GM12878 (cell line): ENCODE data around the gene SLC6A8. TPM values are rescaled to one million over a fixed set of nuclear protein-coding genes. Genes with fewer than 3 reads are reported as not detected.

Source experiments
- ATAC-seq: fragments of 200-7000 bp; cut with Tn5 transposase; 3 replicates; pipeline ENCODE4 v1.9.1; 2020; ENCODE audit warnings: mild to moderate bottlenecking, moderate library complexity
- BruUV-seq: library from RNA; stranded (reverse); fragments of 400-500 nt; replicated peaks from 2 replicates; lab custom pipeline; 2021; lab: Mats Ljungman, UMichigan
- CTCF ChIA-PET: fragments of 300-600 bp; sonication (Branson Sonifier 250); formaldehyde crosslinking; extraction: SDS; loops from one replicate; lab custom pipeline; 2021; ENCODE audit warnings: inconsistent platforms; lab: Yijun Ruan, JAX
- POLR2A ChIA-PET: fragments of 350-600 bp; formaldehyde crosslinking; extraction: SDS; loops from one replicate; lab custom pipeline; 2021; ENCODE audit warnings: inconsistent platforms; lab: Charles Lee
- RAD21 ChIA-PET: fragments of 300-600 bp; sonication (Branson Sonifier 250); formaldehyde crosslinking; loops from one replicate; lab custom pipeline; 2023; ENCODE audit warnings: antibody characterized with exemption; ENCODE audit not compliant: unreplicated experiment; lab: Charles Lee
- SMC1A ChIA-PET: fragments of 300-600 bp; sonication (Branson Sonifier 250); formaldehyde crosslinking; loops from one replicate; lab custom pipeline; 2023; ENCODE audit not compliant: unreplicated experiment, uncharacterized antibody; lab: Charles Lee
- DNase-seq: peaks from one replicate; pipeline ENCODE4 v3.0.0-alpha.2; 2011; ENCODE audit warnings: low read depth, low spot score
- FAIRE-seq: peaks from 3 replicates; lab custom pipeline; 2011; peaks lifted over from hg19 to GRCh38; lab: Jason Lieb, UNC
- H2AFZ ChIP-seq: 2 replicates; pipeline ENCODE4 v1.6.0; 2011; ENCODE audit warnings: low read depth, low read length, control low read depth; ENCODE audit not compliant: control insufficient read depth
- H3K27ac ChIP-seq: 2 replicates; pipeline ENCODE4 v1.5.1; 2011; ENCODE audit warnings: control low read depth; ENCODE audit not compliant: control insufficient read depth, insufficient read depth
- H3K27me3 ChIP-seq, 2 experiments: replicated peaks in 1 of 2; 2 replicates each; pipeline versions ENCODE4 v1.6.0 to v1.6.1; 2011; ENCODE audit warnings: low read length in 1 of 2; ENCODE audit not compliant: control insufficient read depth in 2 of 2, insufficient read depth in 2 of 2
- H3K36me3 ChIP-seq, 2 experiments: 2 replicates each; pipeline ENCODE4 v1.5.1; 2011; ENCODE audit warnings: low read length in 1 of 2; ENCODE audit not compliant: control insufficient read depth in 2 of 2, insufficient read depth in 2 of 2
- H3K4me1 ChIP-seq: 2 replicates; pipeline ENCODE4 v1.6.1; 2011; ENCODE audit warnings: mild to moderate bottlenecking, low read length, moderate library complexity, mixed read lengths; ENCODE audit not compliant: control insufficient read depth, insufficient read depth
- H3K4me2 ChIP-seq: 2 replicates; pipeline ENCODE4 v1.6.0; 2011; ENCODE audit warnings: control low read depth; ENCODE audit not compliant: control insufficient read depth, insufficient read depth
- H3K4me3 ChIP-seq: fragments of 200-600 bp; sonication (generic); 2 replicates; pipeline ENCODE4 v1.5.1; 2016
- H3K79me2 ChIP-seq: 2 replicates; pipeline ENCODE4 v1.6.0; 2011; ENCODE audit warnings: low read length; ENCODE audit not compliant: control insufficient read depth, insufficient read depth
- H3K9ac ChIP-seq: 2 replicates; pipeline ENCODE4 v1.8.0; 2011; ENCODE audit warnings: low read length, control low read depth, mixed read lengths; ENCODE audit not compliant: control insufficient read depth, insufficient read depth
- H3K9me3 ChIP-seq: replicated peaks from 3 replicates; pipeline ENCODE4 v1.5.1; 2011; ENCODE audit warnings: mild to moderate bottlenecking, low read length; ENCODE audit not compliant: control insufficient read depth, insufficient read depth
- H4K20me1 ChIP-seq: 2 replicates; pipeline ENCODE4 v1.6.0; 2011; ENCODE audit not compliant: control insufficient read depth, insufficient read depth
- ASH2L ChIP-seq: fragments of 300-600, 200-600 bp; sonication (generic); IDR thresholded peaks from 2 replicates; pipeline ENCODE4 v1.6.1; 2017; ENCODE audit warnings: low read depth, mild to moderate bottlenecking, borderline replicate concordance
- BACH1 ChIP-seq: fragments of 450-650 bp; IDR thresholded peaks from 2 replicates; pipeline ENCODE4 v1.6.1; 2017; ENCODE audit warnings: mild to moderate bottlenecking, borderline replicate concordance
- EGR1 ChIP-seq, 2 experiments: IDR thresholded peaks; 1 replicate in 1 of 2; 2 replicates in 1 of 2; pipeline ENCODE4 v1.6.1; 2011 to 2012; ENCODE audit warnings: low read depth in 2 of 2, low read length in 2 of 2, borderline replicate concordance in 1 of 2, mild to moderate bottlenecking in 1 of 2, moderate library complexity in 1 of 2
- ESRRA ChIP-seq: IDR thresholded peaks from 2 replicates; pipeline ENCODE4 v1.6.1; 2012; ENCODE audit warnings: mild to moderate bottlenecking, low read length, improper control_type of control experiment
- FOXK2 ChIP-seq: fragments of 450-650 bp; IDR thresholded peaks from 2 replicates; pipeline ENCODE4 v1.6.1; 2017; ENCODE audit warnings: mild to moderate bottlenecking, moderate library complexity
- GATAD2B ChIP-seq: fragments of 450-650 bp; conservative IDR thresholded peaks from 2 replicates; pipeline ENCODE4 v1.6.1; 2017; ENCODE audit warnings: low read depth, mild to moderate bottlenecking, moderate library complexity
- KAT2A ChIP-seq: conservative IDR thresholded peaks from 2 replicates; pipeline ENCODE4 v1.6.1; 2011; ENCODE audit warnings: low read depth, low read length; ENCODE audit not compliant: control insufficient read depth
- MEF2B ChIP-seq: fragments of 450-650 bp; IDR thresholded peaks from 2 replicates; pipeline ENCODE4 v1.6.1; 2018; ENCODE audit warnings: mild to moderate bottlenecking, moderate library complexity; ENCODE audit not compliant: partially characterized antibody, poor library complexity, severe bottlenecking
- MTA2 ChIP-seq: fragments of 450-650 bp; IDR thresholded peaks from 2 replicates; pipeline ENCODE4 v1.6.1; 2016; ENCODE audit warnings: low read depth, mild to moderate bottlenecking, moderate library complexity
- NKRF ChIP-seq: fragments of 450-650 bp; conservative IDR thresholded peaks from 2 replicates; pipeline ENCODE4 v1.6.1; 2017; ENCODE audit warnings: mild to moderate bottlenecking, moderate library complexity
- RFX5 ChIP-seq: IDR thresholded peaks from 2 replicates; pipeline ENCODE4 v1.6.1; 2011; ENCODE audit warnings: low read depth, low read length, improper control_type of control experiment
- SMAD5 ChIP-seq: IDR thresholded peaks from 2 replicates; pipeline ENCODE4 v1.6.1; 2016; ENCODE audit warnings: antibody characterized with exemption, low read depth
- TCF7 ChIP-seq: IDR thresholded peaks from 2 replicates; pipeline ENCODE4 v1.6.1; 2014; ENCODE audit warnings: antibody characterized with exemption, borderline replicate concordance
- YBX1 ChIP-seq: fragments of 450-650 bp; IDR thresholded peaks from 2 replicates; pipeline ENCODE4 v1.6.1; 2016; ENCODE audit warnings: antibody characterized with exemption
- ZBTB11 ChIP-seq: fragments of 450-650 bp; formaldehyde crosslinking; IDR thresholded peaks from 2 replicates; pipeline ENCODE4 v1.5.0; 2022; ENCODE audit warnings: mild to moderate bottlenecking, missing genetic modification characterization
- WGBS: methylation state at CpG from one replicate; pipeline ENCODE4 v1.1.6; 2016; ENCODE audit warnings: low lambda C conversion rate; ENCODE audit not compliant: insufficient replicate concordance, insufficient coverage; ENCODE audit errors: missing lambda C conversion rate; 5-methylcytosine and 5-hydroxymethylcytosine counted together
- in situ Hi-C: fragments of 300-500 bp; cut with MboI; formaldehyde crosslinking; loops from 9 replicates; pipeline ENCODE4 v1.14.3; 2018; ENCODE audit warnings: mixed read lengths
- intact Hi-C: fragments of 100-400 bp; cut with micrococcal nuclease; formaldehyde crosslinking; loops from one replicate; pipeline ENCODE4 v1.14.2; 2022; ENCODE audit not compliant: unreplicated experiment
- polyA plus RNA-seq, 11 experiments: library from polyadenylated mRNA; depleted of rRNA in 4 of 11; unstranded in 6 of 11; stranded (reverse) in 5 of 11; fragments of >200 nt; fragmentation: Nextera tagmentation in 4 of 11; fragmentation: Illumina TruSeq in 1 of 11; extraction: Ambion mirVana in 4 of 11; extraction: Trizol in 1 of 11; gene quantifications; 1 replicate in 1 of 11; 2 replicates in 10 of 11; pipeline versions ENCODE4 v1.2.1 to v1.2.3, GENCODE V29; 2011 to 2016; ENCODE audit warnings: inconsistent platforms in 2 of 11, missing spikeins in 2 of 11, low read depth in 1 of 11
- total RNA-seq, 4 experiments: library from RNA; depleted of rRNA in 3 of 4; stranded (reverse); fragments of >200 nt in 3 of 4; fragmentation: Illumina TruSeq in 1 of 4; extraction: Trizol in 1 of 4; gene quantifications; 2 replicates each; pipeline versions ENCODE4 v1.2.1 to v1.2.3, GENCODE V29; 2013 to 2021
- TF ChIP-seq, protein P1 (sequence below): fragments of 450-650 bp; IDR thresholded peaks from 2 replicates; pipeline ENCODE4 v1.6.1; 2017; ENCODE audit warnings: mild to moderate bottlenecking, low read depth, inconsistent platforms; ENCODE audit not compliant: poor library complexity, severe bottlenecking

The SLC6A8 gene
- total and polyA plus RNA-seq, 10 of the 15 experiments (the other 5 are each of a cell fraction or from before 2014, with no cell fraction given), result 0.01 to 0.72 (median 0.17) TPM; not detected in 6

- Histone ChIP-seq H3K27ac (no peak overlapping the region), H2AFZ (no peak overlapping the region)
- TF ChIP-seq ZBTB11 (no peak), BACH1 (no peak), KAT2A (no peak), FOXK2 (no peak), MEF2B (no peak), TCF7 (no peak), YBX1 (no peak), NKRF (no peak), EGR1 (IDR thresholded peaks at IDR 0.05; ENCODE audit: borderline replicate concordance in 1 of 2, low read depth in 2 of 2, low read length in 2 of 2) (no peak), ASH2L (no peak), GATAD2B (no peak), ESRRA (no peak), RFX5 (no peak), SMAD5 (no peak), MTA2 (no peak)
- TF ChIP-seq, protein P1, sequence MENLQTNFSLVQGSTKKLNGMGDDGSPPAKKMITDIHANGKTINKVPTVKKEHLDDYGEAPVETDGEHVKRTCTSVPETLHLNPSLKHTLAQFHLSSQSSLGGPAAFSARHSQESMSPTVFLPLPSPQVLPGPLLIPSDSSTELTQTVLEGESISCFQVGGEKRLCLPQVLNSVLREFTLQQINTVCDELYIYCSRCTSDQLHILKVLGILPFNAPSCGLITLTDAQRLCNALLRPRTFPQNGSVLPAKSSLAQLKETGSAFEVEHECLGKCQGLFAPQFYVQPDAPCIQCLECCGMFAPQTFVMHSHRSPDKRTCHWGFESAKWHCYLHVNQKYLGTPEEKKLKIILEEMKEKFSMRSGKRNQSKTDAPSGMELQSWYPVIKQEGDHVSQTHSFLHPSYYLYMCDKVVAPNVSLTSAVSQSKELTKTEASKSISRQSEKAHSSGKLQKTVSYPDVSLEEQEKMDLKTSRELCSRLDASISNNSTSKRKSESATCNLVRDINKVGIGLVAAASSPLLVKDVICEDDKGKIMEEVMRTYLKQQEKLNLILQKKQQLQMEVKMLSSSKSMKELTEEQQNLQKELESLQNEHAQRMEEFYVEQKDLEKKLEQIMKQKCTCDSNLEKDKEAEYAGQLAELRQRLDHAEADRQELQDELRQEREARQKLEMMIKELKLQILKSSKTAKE, result no peak
- TF ChIP-seq, all 136 proteins: peak for 0
- Histone ChIP-seq H3K27me3 (peaks cover 0 to 3% of the 10 kb centered on the region in 2 experiments; a peak in 3 of 4 replicates), H3K36me3 (no peaks in the 10 kb centered on the region), H3K9me3 (no peaks in the 10 kb centered on the region; the same call in 2 of the 3 replicates), H3K4me2 (no peak overlapping the region), H3K4me3 (no peak overlapping the region), H4K20me1 (no peaks in the 10 kb centered on the region), H3K4me1 (no peaks in the 10 kb centered on the region), H3K9ac (no peak overlapping the region), H3K79me2 (no peaks in the 10 kb centered on the region)
- POLR2A ChIA-PET, result interaction anchor here (0.9 kb wide), 1 partner anchor 9 kb away, joined by 3 read pairs; no protein-coding TSS in a partner anchor
- in situ Hi-C loops, result no loop called here
- RAD21 ChIA-PET, result no interaction called here
- SMC1A ChIA-PET, result interaction anchor here (1.1 kb wide), 1 partner anchor 209 kb away, joined by 3 read pairs; no protein-coding TSS in a partner anchor
- no peak for FAIRE-seq
- BruUV-seq, result no TSS peak
- DNase-seq, result no peak
- intact Hi-C loops, result no loop called here
- CTCF ChIA-PET, result interaction anchor here (1.0 to 2.1 kb wide), 7 partner anchors 14 to 107 kb away, joined by 3 to 7 read pairs (median 4); no protein-coding TSS in a partner anchor
- ATAC-seq, result no peak
- 30% methylated on average over 10 of the region's 10 CpGs for WGBS
These were observed 41.7 kb upstream of the SLC6A8 start for GRCh38 chrX:153645921-153646488.
